GM19238 (cell line): ENCODE measurements around the gene TNFRSF9.

Source experiments
- DNase-seq: peaks from one replicate; pipeline ENCODE4 v3.0.0; 2011; ENCODE audit warnings: low spot score; ENCODE audit not compliant: insufficient read length

Gene TNFRSF9

GRCh38 chr1:7873801-7874795 is 66.5 kb downstream of the TNFRSF9 start:
- DNase-seq, result no peak

GRCh38 chr1:7871136-7871535 is 69.5 kb downstream of the TNFRSF9 start:
- no peak for DNase-seq

GRCh38 chr1:7869136-7869920 is 71.3 kb downstream of the TNFRSF9 start:
- DNase-seq, result no peak

DNA sequence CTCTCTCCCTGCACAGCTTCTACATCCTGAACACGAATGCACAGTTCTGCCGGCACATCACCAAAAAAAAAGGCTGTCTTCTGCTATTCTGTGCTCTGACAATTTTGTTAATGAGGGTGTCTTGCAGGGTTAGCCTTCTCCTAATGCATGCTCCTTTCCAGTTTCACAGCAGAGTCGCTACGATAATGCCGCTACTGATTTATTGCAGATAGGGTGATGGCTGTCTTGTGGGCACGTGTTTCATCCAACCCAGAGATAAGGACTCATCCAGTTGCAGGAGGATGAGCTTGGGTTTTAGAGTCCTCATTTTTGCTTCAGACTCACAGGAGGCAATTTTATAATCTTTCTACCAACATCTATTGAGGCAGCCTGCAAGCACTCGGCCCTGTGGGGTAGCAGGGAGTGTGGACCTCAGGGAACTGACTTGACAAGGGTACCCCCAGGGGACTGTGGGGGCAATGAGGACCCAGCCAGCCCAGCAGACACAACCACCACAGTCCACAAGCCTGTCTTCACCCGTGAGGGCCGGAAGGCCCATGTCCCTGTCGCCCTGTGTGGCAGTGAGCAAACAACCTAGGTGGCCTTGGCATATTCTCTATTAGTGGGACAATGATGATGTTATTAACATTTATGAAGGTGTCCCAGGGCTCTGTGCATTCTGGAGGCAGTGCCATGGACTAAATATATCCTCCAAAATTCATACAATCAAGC is 72.4 kb downstream of the TNFRSF9 start:
- no peak for DNase-seq

GRCh38 chr1:7865978-7866377 is 74.7 kb downstream of the TNFRSF9 start:
- DNase-seq, result no peak
